Endothelial cell of umbilical vein (primary cell): Measurements from ENCODE around the gene ENO2. TPM values are rescaled to one million over a fixed set of nuclear protein-coding genes. Genes with fewer than 3 reads are reported as not detected.
"Not testable (repeated sequence)": the region's sequence is repeated elsewhere in the genome, so short reads cannot be mapped to it uniquely, and the experiment has no call there.

Experiments used
- BruUV-seq: library from RNA; stranded (reverse); fragments of 400-500 nt; replicated peaks from 2 replicates; lab custom pipeline; 2021; lab: Mats Ljungman, UMichigan
- CTCF ChIA-PET: fragments of 300-600, 350-600 bp; sonication (Branson Sonifier 250); formaldehyde crosslinking; loops from one replicate; lab custom pipeline; 2021; ENCODE audit warnings: antibody characterized with exemption, inconsistent platforms; lab: Charles Lee
- POLR2A ChIA-PET: fragments of 300-600, 350-600 bp; sonication (Branson Sonifier 250); formaldehyde crosslinking; loops from one replicate; lab custom pipeline; 2021; ENCODE audit warnings: antibody characterized with exemption, inconsistent platforms; lab: Charles Lee
- DNase-seq: peaks from one replicate; pipeline ENCODE4 v3.0.0-alpha.2; 2011; ENCODE audit warnings: low read depth, low spot score
- FAIRE-seq: peaks from 2 replicates; lab custom pipeline; 2011; peaks lifted over from hg19 to GRCh38; lab: Jason Lieb, UNC
- H2AFZ ChIP-seq: 2 replicates; pipeline ENCODE4 v1.6.0; 2012; ENCODE audit warnings: low read depth, low read length, control low read depth, inconsistent platforms
- H3K27ac ChIP-seq: 2 replicates; pipeline ENCODE4 v1.5.1; 2011; ENCODE audit warnings: low read depth, mild to moderate bottlenecking, control low read depth, low read length, moderate library complexity; ENCODE audit not compliant: insufficient read depth
- H3K27me3 ChIP-seq, 2 experiments: 2 replicates each; pipeline versions ENCODE4 v1.6.0 to v1.6.1; 2011; ENCODE audit warnings: low read length in 2 of 2, mixed read lengths in 1 of 2; ENCODE audit not compliant: control insufficient read depth in 2 of 2, insufficient read depth in 2 of 2
- H3K36me3 ChIP-seq, 2 experiments: 2 replicates in 1 of 2; 3 replicates in 1 of 2; pipeline ENCODE4 v1.5.1; 2011; ENCODE audit warnings: low read length in 2 of 2, mild to moderate bottlenecking in 1 of 2, moderate library complexity in 1 of 2; ENCODE audit not compliant: control insufficient read depth in 2 of 2, insufficient read depth in 2 of 2; ENCODE audit errors: extremely low read depth in 1 of 2
- H3K4me1 ChIP-seq: 3 replicates; pipeline ENCODE4 v1.5.1; 2011; ENCODE audit warnings: mild to moderate bottlenecking, low read length; ENCODE audit not compliant: control insufficient read depth, insufficient read depth; ENCODE audit errors: extremely low read depth
- H3K4me2 ChIP-seq: 2 replicates; pipeline ENCODE4 v1.6.1; 2011; ENCODE audit warnings: low read length, control low read depth, mixed read lengths; ENCODE audit not compliant: insufficient read depth
- H3K4me3 ChIP-seq, 3 experiments: fragments of 200-600 bp in 1 of 3; sonication (generic), shearing (Covaris generic) in 1 of 3; replicated peaks in 1 of 3; 2 replicates each; pipeline ENCODE4 v1.5.1; 2011 to 2016; ENCODE audit warnings: control low read depth in 3 of 3, low read length in 3 of 3, mild to moderate bottlenecking in 2 of 3, inconsistent platforms in 1 of 3, low read depth in 1 of 3, moderate library complexity in 1 of 3; ENCODE audit not compliant: insufficient read depth in 1 of 3
- H3K79me2 ChIP-seq: 2 replicates; pipeline ENCODE4 v1.6.0; 2012; ENCODE audit warnings: low read length, inconsistent platforms; ENCODE audit not compliant: control insufficient read depth, insufficient read depth
- H3K9ac ChIP-seq: replicated peaks from 2 replicates; pipeline ENCODE3; 2011; ENCODE audit warnings: low read length, control low read depth; ENCODE audit not compliant: insufficient read depth; ENCODE audit errors: extremely low read depth
- H3K9me1 ChIP-seq: replicated peaks from 3 replicates; pipeline ENCODE4 v1.6.0; 2011; ENCODE audit warnings: mild to moderate bottlenecking, low read length; ENCODE audit not compliant: control insufficient read depth, insufficient read depth; ENCODE audit errors: extremely low read depth
- H3K9me3 ChIP-seq: replicated peaks from 2 replicates; pipeline ENCODE4 v1.5.1; 2012; ENCODE audit warnings: low read length, inconsistent platforms; ENCODE audit not compliant: control insufficient read depth, insufficient read depth
- H4K20me1 ChIP-seq: replicated peaks from 2 replicates; pipeline ENCODE3; 2011; ENCODE audit warnings: mild to moderate bottlenecking, low read length; ENCODE audit not compliant: control insufficient read depth, insufficient read depth; ENCODE audit errors: extremely low read depth
- EZH2 ChIP-seq: IDR thresholded peaks from 2 replicates; pipeline ENCODE4 v1.6.1; 2012; ENCODE audit warnings: borderline replicate concordance, low read depth, mild to moderate bottlenecking, moderate library complexity, low read length, inconsistent platforms; ENCODE audit not compliant: severe bottlenecking
- FOS ChIP-seq: IDR thresholded peaks from 2 replicates; pipeline ENCODE4 v1.6.1; 2011; ENCODE audit warnings: mild to moderate bottlenecking, low read length, moderate library complexity, borderline replicate concordance; ENCODE audit not compliant: insufficient read depth
- GATA2 ChIP-seq: IDR thresholded peaks from 2 replicates; pipeline ENCODE4 v1.7.0; 2011; ENCODE audit warnings: low read depth, mild to moderate bottlenecking, moderate library complexity, mixed read lengths, low read length; ENCODE audit not compliant: insufficient read length, insufficient read depth
- JUN ChIP-seq: IDR thresholded peaks from 2 replicates; pipeline ENCODE4 v1.6.1; 2011; ENCODE audit warnings: borderline replicate concordance, low read depth; ENCODE audit not compliant: insufficient read length, insufficient read depth
- MYC ChIP-seq: IDR thresholded peaks from one replicate; pipeline ENCODE4 v1.6.1; 2011; ENCODE audit warnings: mild to moderate bottlenecking, low read depth, low read length
- POLR2A ChIP-seq: IDR thresholded peaks from 2 replicates; pipeline ENCODE4 v1.6.1; 2012; ENCODE audit warnings: low read depth, mild to moderate bottlenecking, control low read depth, low read length
- POLR2AphosphoS5 ChIP-seq: IDR thresholded peaks from 2 replicates; pipeline ENCODE4 v1.6.1; 2012; ENCODE audit warnings: low read depth, mild to moderate bottlenecking, control low read depth, low read length, moderate library complexity; ENCODE audit not compliant: insufficient read depth
- dilution Hi-C: fragments of 300-500 bp; cut with MboI; formaldehyde crosslinking; loops from one replicate; pipeline ENCODE4 v1.15.0; 2019; ENCODE audit warnings: low sequenced_read_pairs; ENCODE audit not compliant: extremely low pct_ligation_motif_present
- intact Hi-C: fragments of 100-400 bp; cut with micrococcal nuclease; formaldehyde crosslinking; loops from one replicate; pipeline ENCODE4 v1.10.0; 2022
- polyA plus RNA-seq, 4 experiments: library from polyadenylated mRNA; depleted of rRNA in 3 of 4; stranded (reverse) in 3 of 4; unstranded in 1 of 4; fragments of >200 nt; gene quantifications; 2 replicates each; pipeline versions ENCODE4 v1.2.1 to v1.2.3, GENCODE V29; 2011 to 2012; ENCODE audit warnings: missing spikeins in 1 of 4
- total RNA-seq: library from RNA; stranded (reverse); gene quantifications from 2 replicates; pipeline ENCODE4 v1.2.3, GENCODE V29; 2021
- TF ChIP-seq, protein P1 (sequence below): IDR thresholded peaks from 2 replicates; pipeline ENCODE4 v1.6.1; 2011; ENCODE audit not compliant: insufficient read depth, insufficient read length
- TF ChIP-seq, protein P2 (sequence below), 2 donors: IDR thresholded peaks; 1 replicate in 1 of 2; 2 replicates in 1 of 2; pipeline ENCODE4 v1.5.1; 2011; ENCODE audit warnings: low read length in 2 of 2, mild to moderate bottlenecking in 2 of 2, moderate library complexity in 2 of 2, control low read depth in 1 of 2, inconsistent platforms in 1 of 2, low read depth in 1 of 2; ENCODE audit not compliant: insufficient read depth in 1 of 2; ENCODE audit errors: extremely low read depth in 1 of 2

The ENO2 gene
- total and polyA plus RNA-seq, 2 donors (not counting 3 experiments of a cell fraction or from before 2014, with no cell fraction given), result 11.4 to 18.6 TPM

DNA sequence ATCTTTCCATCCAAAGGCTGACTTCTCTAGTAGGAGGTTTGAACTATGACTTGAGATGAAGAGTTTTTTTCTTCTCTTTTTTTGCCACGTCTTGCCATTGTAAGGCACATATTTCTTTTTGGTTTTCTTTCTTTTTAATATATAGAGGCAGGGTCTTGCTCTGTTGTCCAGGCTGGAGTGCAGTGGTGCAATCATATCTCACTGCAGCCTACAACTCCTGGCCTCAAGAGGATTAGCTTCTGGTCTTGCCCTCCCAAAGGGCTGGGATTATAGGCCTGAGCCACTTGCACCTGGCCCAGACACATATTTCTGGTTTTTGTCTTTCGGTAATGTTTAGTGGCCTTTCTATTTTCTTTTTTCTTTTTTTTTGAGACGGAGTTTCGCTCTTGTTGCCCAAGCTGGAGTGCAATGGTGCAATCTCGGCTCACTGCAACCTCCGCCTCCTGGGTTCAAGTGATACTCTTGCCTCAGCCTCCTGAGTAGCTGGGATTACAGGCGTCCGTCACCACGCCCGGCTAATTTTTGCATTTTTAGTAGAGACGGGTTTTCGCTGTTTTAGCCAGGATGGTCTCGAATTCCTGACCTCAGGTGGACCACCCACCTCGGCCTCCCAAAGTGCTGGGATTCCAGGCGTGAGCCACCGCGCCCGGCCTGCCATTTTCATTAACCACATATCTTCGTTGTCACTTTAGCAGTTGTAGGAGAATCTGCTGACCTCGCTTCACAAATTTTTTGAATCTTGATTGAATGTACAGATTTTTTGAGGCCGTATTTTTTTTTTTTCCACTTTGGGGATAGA, 24.4 kb upstream of the ENO2 start:
- CTCF ChIA-PET, H3K9ac ChIP-seq, dilution Hi-C loops, DNase-seq, H3K4me3 ChIP-seq, H2AFZ ChIP-seq, FAIRE-seq, H3K9me3 ChIP-seq, H3K79me2 ChIP-seq, intact Hi-C loops, H3K9me1 ChIP-seq, H3K36me3 ChIP-seq, H3K4me1 ChIP-seq, H4K20me1 ChIP-seq, H3K27me3 ChIP-seq, BruUV-seq: not testable (repeated sequence)
- POLR2A ChIA-PET, result interaction anchor here (2.2 kb wide), 1 partner anchor 23 kb away, joined by 22 read pairs; the partner anchor contains the start of gene TPI1
- H3K27ac ChIP-seq, result peak overlapping the region; percentile 96
- H3K4me2 ChIP-seq, result peak overlapping the region; percentile 86

DNA sequence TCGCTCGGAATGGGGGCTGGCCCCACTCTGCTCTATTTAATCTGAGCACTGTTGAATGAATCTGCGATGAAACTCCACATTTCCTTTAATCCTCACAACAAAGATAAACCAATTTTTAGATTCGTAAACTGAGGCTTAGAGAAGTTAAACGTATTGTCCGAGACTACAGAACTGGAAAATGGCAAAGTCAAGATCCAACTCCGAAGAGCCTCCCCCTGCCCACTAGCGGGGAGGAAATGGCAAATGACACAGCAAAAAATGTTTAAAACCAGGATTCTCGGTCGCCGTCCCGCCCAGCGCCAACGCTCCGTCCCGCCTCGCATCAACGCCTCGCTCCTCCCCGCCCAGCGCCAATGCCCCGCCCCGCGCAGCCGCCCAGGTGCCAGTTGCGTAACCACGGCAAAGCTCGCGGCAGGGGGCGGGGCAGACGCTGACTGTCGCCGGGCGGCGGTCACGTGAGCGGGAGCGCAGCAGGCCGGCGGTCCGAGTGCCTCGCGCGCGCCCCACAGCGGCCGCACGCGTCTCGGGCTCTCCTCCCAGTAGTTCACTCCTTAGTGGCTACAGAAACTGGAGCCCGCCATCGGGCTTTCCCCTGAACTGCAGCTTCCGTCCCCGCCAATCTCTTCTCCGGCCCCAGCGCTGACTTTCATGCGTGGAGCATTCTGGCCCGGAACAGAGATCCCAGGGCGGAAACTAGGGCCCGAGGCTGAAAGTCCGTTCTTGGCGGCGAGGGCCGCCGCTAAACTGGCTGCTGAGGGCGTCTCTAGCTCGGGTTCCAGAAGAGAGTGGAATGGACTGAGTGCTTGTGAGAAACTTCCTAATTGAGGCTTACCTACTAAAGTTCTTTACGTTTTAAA, 23.4 kb upstream of the ENO2 start:
- POLR2A ChIA-PET, result interaction anchor here (0.7 to 2.2 kb wide), 7 partner anchors 9 to 167 kb away, joined by 3 to 22 read pairs (median 5); partner anchors contain the start of genes C12orf57, COPS7A, RNU7-1 and SPSB2
- H3K4me2 ChIP-seq, result peak overlapping the region; percentile 94
- TF ChIP-seq FOS (no peak), POLR2AphosphoS5 (peak; percentile 98), JUN (no peak), GATA2 (no peak), MYC (no peak), EZH2 (no peak), POLR2A (peak; percentile 93)
- TF ChIP-seq, protein P1, sequence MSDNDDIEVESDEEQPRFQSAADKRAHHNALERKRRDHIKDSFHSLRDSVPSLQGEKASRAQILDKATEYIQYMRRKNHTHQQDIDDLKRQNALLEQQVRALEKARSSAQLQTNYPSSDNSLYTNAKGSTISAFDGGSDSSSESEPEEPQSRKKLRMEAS, result peak; percentile 90
- TF ChIP-seq, protein P2, sequence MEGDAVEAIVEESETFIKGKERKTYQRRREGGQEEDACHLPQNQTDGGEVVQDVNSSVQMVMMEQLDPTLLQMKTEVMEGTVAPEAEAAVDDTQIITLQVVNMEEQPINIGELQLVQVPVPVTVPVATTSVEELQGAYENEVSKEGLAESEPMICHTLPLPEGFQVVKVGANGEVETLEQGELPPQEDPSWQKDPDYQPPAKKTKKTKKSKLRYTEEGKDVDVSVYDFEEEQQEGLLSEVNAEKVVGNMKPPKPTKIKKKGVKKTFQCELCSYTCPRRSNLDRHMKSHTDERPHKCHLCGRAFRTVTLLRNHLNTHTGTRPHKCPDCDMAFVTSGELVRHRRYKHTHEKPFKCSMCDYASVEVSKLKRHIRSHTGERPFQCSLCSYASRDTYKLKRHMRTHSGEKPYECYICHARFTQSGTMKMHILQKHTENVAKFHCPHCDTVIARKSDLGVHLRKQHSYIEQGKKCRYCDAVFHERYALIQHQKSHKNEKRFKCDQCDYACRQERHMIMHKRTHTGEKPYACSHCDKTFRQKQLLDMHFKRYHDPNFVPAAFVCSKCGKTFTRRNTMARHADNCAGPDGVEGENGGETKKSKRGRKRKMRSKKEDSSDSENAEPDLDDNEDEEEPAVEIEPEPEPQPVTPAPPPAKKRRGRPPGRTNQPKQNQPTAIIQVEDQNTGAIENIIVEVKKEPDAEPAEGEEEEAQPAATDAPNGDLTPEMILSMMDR (IDR thresholded peaks at IDR 0.05; ENCODE audit: extremely low read depth in 1 of 2, insufficient read depth in 1 of 2, low read depth in 1 of 2, low read length in 2 of 2), result peak; percentile 83 to 89
- dilution Hi-C loops, result no loop called here
- H2AFZ ChIP-seq, result peak overlapping the region; percentile 91
- TSS peak; percentile 62 for BruUV-seq
- peaks cover 10% of the 10 kb centered on the region for H3K4me1 ChIP-seq
- peak; percentile 96 for FAIRE-seq
- H3K9me1 ChIP-seq, result no peaks in the 10 kb centered on the region
- CTCF ChIA-PET, result interaction anchor here (0.7 to 2.4 kb wide), 28 partner anchors 9 to 337 kb away, joined by 3 to 74 read pairs (median 4); partner anchors contain the start of genes PTMS, SPSB2 and USP5
- no peaks in the 10 kb centered on the region for H4K20me1 ChIP-seq
- H3K27ac ChIP-seq, result peak overlapping the region; percentile 96
- H3K9me3 ChIP-seq, result no peaks in the 10 kb centered on the region
- no peaks in the 10 kb centered on the region for H3K79me2 ChIP-seq
- H3K9ac ChIP-seq, result peak overlapping the region; percentile 83
- intact Hi-C loops, result loop anchor here (1.0 kb wide), 3 partner anchors 13 to 33 kb away; partner anchors contain the start of genes LRRC23 and SPSB2
- H3K36me3 ChIP-seq, result no peaks in the 10 kb centered on the region
- H3K27me3 ChIP-seq, result no peaks in the 10 kb centered on the region
- H3K4me3 ChIP-seq, result peak overlapping the region; percentile 36 to 67 (median 46)
- peak; percentile 98 for DNase-seq
